K562 (cell line): ENCODE data around the gene PGGHG. TPM values are rescaled to one million over a fixed set of nuclear protein-coding genes. Genes with fewer than 3 reads are reported as not detected.
A peak's percentile ranks its signal among the peaks of the same experiment; 100 is the strongest.

Source experiments
- ATAC-seq: fragments of 200-7000 bp; cut with Tn5 transposase; 3 replicates; pipeline ENCODE4 v1.9.1; 2020; ENCODE audit warnings: moderate library complexity
- BruUV-seq: library from RNA; stranded (reverse); fragments of 400-500 nt; replicated peaks from 2 replicates; lab custom pipeline; 2021; lab: Mats Ljungman, UMichigan
- CTCF ChIA-PET: fragments of 300-600 bp; formaldehyde crosslinking; extraction: SDS; loops from one replicate; lab custom pipeline; 2021; ENCODE audit warnings: low intra/inter-chr PET ratio; lab: Yijun Ruan, JAX
- POLR2A ChIA-PET: fragments of 300-600, 350-650 bp; sonication (Branson Sonifier 250); formaldehyde crosslinking; extraction: SDS; loops from one replicate; lab custom pipeline; 2021; ENCODE audit warnings: antibody characterized with exemption, inconsistent platforms; lab: Yijun Ruan, JAX
- DNase-seq, 4 experiments: peaks; one replicate each; pipeline versions ENCODE4 v3.0.0 to v3.0.0-alpha.2; 2011 to 2018; ENCODE audit warnings: low spot score in 3 of 4, mixed read lengths in 3 of 4; ENCODE audit errors: extremely low read depth in 1 of 4
- FAIRE-seq: peaks from 2 replicates; lab custom pipeline; 2011; peaks lifted over from hg19 to GRCh38; lab: Jason Lieb, UNC
- H2AFZ ChIP-seq: 2 replicates; pipeline ENCODE4 v1.6.0; 2011; ENCODE audit warnings: low read depth, low read length, control low read depth, inconsistent platforms
- H3K27ac ChIP-seq: fragments of 200-600 bp; 3 replicates; pipeline ENCODE4 v1.8.0; 2011; ENCODE audit warnings: low read depth, mild to moderate bottlenecking, control low read depth, inconsistent platforms, low read length, moderate library complexity, mixed read lengths; ENCODE audit errors: extremely low read depth
- H3K27me3 ChIP-seq, 2 experiments: fragments of 300-600 bp in 1 of 2; 2 replicates in 1 of 2; 3 replicates in 1 of 2; pipeline versions ENCODE4 v1.6.0 to v1.8.0; 2011; ENCODE audit warnings: inconsistent platforms in 2 of 2, low read length in 2 of 2, mild to moderate bottlenecking in 1 of 2, mixed read lengths in 1 of 2, moderate library complexity in 1 of 2; ENCODE audit not compliant: control insufficient read depth in 2 of 2, insufficient read depth in 2 of 2
- H3K36me3 ChIP-seq: fragments of 300-600 bp; 3 replicates; pipeline ENCODE4 v1.8.0; 2011; ENCODE audit warnings: mild to moderate bottlenecking, low read length, inconsistent platforms; ENCODE audit not compliant: control insufficient read depth, insufficient read depth
- H3K4me1 ChIP-seq, 2 experiments: fragments of 200-600 bp in 1 of 2; replicated peaks in 1 of 2; 2 replicates in 1 of 2; 3 replicates in 1 of 2; pipeline versions ENCODE4 v1.5.1 to v1.8.0; 2011; ENCODE audit warnings: inconsistent platforms in 2 of 2, low read length in 2 of 2, mild to moderate bottlenecking in 1 of 2, mixed read lengths in 1 of 2, moderate library complexity in 1 of 2; ENCODE audit not compliant: control insufficient read depth in 2 of 2, insufficient read depth in 2 of 2
- H3K4me2 ChIP-seq: 2 replicates; pipeline ENCODE4 v1.6.1; 2011; ENCODE audit warnings: low read length, control low read depth, inconsistent platforms, mixed read lengths; ENCODE audit not compliant: insufficient read depth
- H3K4me3 ChIP-seq: fragments of 200-600 bp; sonication (generic), shearing (Covaris generic); 2 replicates; pipeline ENCODE4 v1.5.1; 2016; ENCODE audit warnings: control low read depth, inconsistent platforms
- H3K79me2 ChIP-seq: fragments of 200-600 bp; 3 replicates; pipeline ENCODE4 v1.8.0; 2011; ENCODE audit warnings: low read length, inconsistent platforms; ENCODE audit not compliant: control insufficient read depth, insufficient read depth
- H3K9ac ChIP-seq, 2 experiments: 2 replicates each; pipeline versions ENCODE4 v1.6.0 to v1.6.1; 2011; ENCODE audit warnings: low read depth in 2 of 2, low read length in 2 of 2, control low read depth in 1 of 2, inconsistent platforms in 1 of 2, mild to moderate bottlenecking in 1 of 2, mixed read lengths in 1 of 2; ENCODE audit not compliant: insufficient read depth in 1 of 2
- H3K9me1 ChIP-seq: one replicate; pipeline ENCODE4 v1.6.0; 2011; ENCODE audit warnings: inconsistent platforms, mild to moderate bottlenecking, low read length, moderate library complexity; ENCODE audit not compliant: control insufficient read depth, insufficient read depth
- H3K9me3 ChIP-seq: replicated peaks from 2 replicates; pipeline ENCODE4 v1.5.1; 2011; ENCODE audit warnings: low read depth, low read length, inconsistent platforms; ENCODE audit not compliant: control insufficient read depth, insufficient read depth
- H4K20me1 ChIP-seq: replicated peaks from 2 replicates; pipeline ENCODE4 v1.6.1; 2011; ENCODE audit warnings: low read length, inconsistent platforms, mixed read lengths; ENCODE audit not compliant: control insufficient read depth, insufficient read depth
- SRSF3 ChIP-seq: fragments of 200-400 bp; formaldehyde crosslinking; IDR thresholded peaks from 2 replicates; pipeline ENCODE4 v1.6.1; 2016; ENCODE audit warnings: mild to moderate bottlenecking, low read length, moderate library complexity; ENCODE audit not compliant: insufficient read depth
- WGBS: fragments of 100-300 bp; shearing (Covaris generic); methylation state at CpG from one replicate; pipeline ENCODE4 v1.1.6; 2016; ENCODE audit warnings: low coverage, mixed read lengths; ENCODE audit not compliant: insufficient coverage; ENCODE audit errors: missing lambda C conversion rate; 5-methylcytosine and 5-hydroxymethylcytosine counted together
- in situ Hi-C: fragments of 300-500 bp; cut with MboI; formaldehyde crosslinking; loops from 4 replicates; pipeline ENCODE4 v1.15.0; 2018; ENCODE audit warnings: inconsistent platforms, mixed read lengths
- intact Hi-C: fragments of 100-400 bp; cut with micrococcal nuclease; formaldehyde crosslinking; loops from 2 replicates; pipeline ENCODE4 v1.14.2; 2022
- polyA plus RNA-seq, 8 experiments: library from polyadenylated mRNA; depleted of rRNA in 4 of 8; stranded (reverse) in 5 of 8; unstranded in 3 of 8; fragments of >200 nt; fragmentation: Nextera tagmentation in 2 of 8; fragmentation: Illumina TruSeq in 1 of 8; extraction: Ambion mirVana in 2 of 8; extraction: Trizol in 1 of 8; gene quantifications; 2 replicates each; pipeline versions ENCODE4 v1.2.1 to v1.2.3, GENCODE V29; 2011 to 2014; ENCODE audit warnings: inconsistent platforms in 1 of 8, missing spikeins in 1 of 8
- total RNA-seq, 7 experiments: library from RNA; depleted of rRNA in 6 of 7; stranded (reverse); fragments of >200 nt in 6 of 7; fragmentation: Illumina TruSeq in 2 of 7; extraction: Trizol in 2 of 7; gene quantifications; 2 replicates each; pipeline versions ENCODE4 v1.2.1 to v1.2.3, GENCODE V29; 2011 to 2021; ENCODE audit warnings: low replicate concordance in 1 of 7
- TF ChIP-seq, protein P1 (sequence below): sonication (generic); formaldehyde crosslinking; IDR thresholded peaks from 2 replicates; pipeline ENCODE4 v1.8.1; 2023; ENCODE audit warnings: mild to moderate bottlenecking, missing genetic modification reagents

The PGGHG gene
- total and polyA plus RNA-seq, 9 of the 15 experiments (the other 6 are each of a cell fraction or from before 2014, with no cell fraction given) = 0.38 to 85.1 (median 18.1) TPM

- POLR2A ChIA-PET = interaction anchor here (1.1 kb wide), 1 partner anchor 9 kb away, joined by 3 read pairs; the partner anchor contains the start of gene PGGHG
- Histone ChIP-seq H3K4me3 (no peak overlapping the region), H3K4me1 (peaks cover 15 to 41% of the 10 kb centered on the region in 2 experiments), H3K36me3 (no peaks in the 10 kb centered on the region), H3K27ac (no peak overlapping the region), H4K20me1 (no peaks in the 10 kb centered on the region), H3K27me3 (no peaks in the 10 kb centered on the region), H3K4me2 (no peak overlapping the region), H3K9me1 (no peaks in the 10 kb centered on the region), H2AFZ (no peak overlapping the region), H3K9me3 (peaks cover 12% of the 10 kb centered on the region), H3K9ac (no peak overlapping the region), H3K79me2 (no peaks in the 10 kb centered on the region)
- WGBS = 88% methylated on average over 25 of the region's 97 CpGs
- intact Hi-C loops = no loop called here
- no peak for DNase-seq
- in situ Hi-C loops = no loop called here
- no peak for TF ChIP-seq SRSF3
- TF ChIP-seq, protein P1, sequence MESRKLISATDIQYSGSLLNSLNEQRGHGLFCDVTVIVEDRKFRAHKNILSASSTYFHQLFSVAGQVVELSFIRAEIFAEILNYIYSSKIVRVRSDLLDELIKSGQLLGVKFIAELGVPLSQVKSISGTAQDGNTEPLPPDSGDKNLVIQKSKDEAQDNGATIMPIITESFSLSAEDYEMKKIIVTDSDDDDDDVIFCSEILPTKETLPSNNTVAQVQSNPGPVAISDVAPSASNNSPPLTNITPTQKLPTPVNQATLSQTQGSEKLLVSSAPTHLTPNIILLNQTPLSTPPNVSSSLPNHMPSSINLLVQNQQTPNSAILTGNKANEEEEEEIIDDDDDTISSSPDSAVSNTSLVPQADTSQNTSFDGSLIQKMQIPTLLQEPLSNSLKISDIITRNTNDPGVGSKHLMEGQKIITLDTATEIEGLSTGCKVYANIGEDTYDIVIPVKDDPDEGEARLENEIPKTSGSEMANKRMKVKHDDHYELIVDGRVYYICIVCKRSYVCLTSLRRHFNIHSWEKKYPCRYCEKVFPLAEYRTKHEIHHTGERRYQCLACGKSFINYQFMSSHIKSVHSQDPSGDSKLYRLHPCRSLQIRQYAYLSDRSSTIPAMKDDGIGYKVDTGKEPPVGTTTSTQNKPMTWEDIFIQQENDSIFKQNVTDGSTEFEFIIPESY (CRISPR knock-in tag) = peak; percentile 96
- BruUV-seq = no TSS peak
- CTCF ChIA-PET = no interaction called here
- ATAC-seq = no peak
- no peak for FAIRE-seq
These were observed 9.6 kb upstream of the PGGHG start for GRCh38 chr11:279040-279965.
